Inflammatory macrophage (primary cell): ENCODE measurements around the gene BCAP31.
"Not testable (repeated sequence)": the region's sequence is repeated elsewhere in the genome, so short reads cannot be mapped to it uniquely, and the experiment has no call there.

Source experiments
- DNase-seq, 2 donors: peaks; one replicate each; pipeline ENCODE4 v3.0.0-alpha.2; 2020 to 2022

BCAP31 gene

GRCh38 chrX:153693216-153694086 lies 30.7 kb downstream of the BCAP31 start:
- DNase-seq = no peak

GRCh38 chrX:153692611-153693156 lies 31.5 kb downstream of the BCAP31 start:
- no peak for DNase-seq

- no peak for DNase-seq
Observed at GRCh38 chrX:153692003-153692402, 32.2 kb downstream of the BCAP31 start.

GRCh38 chrX:153691032-153691827 lies 33.0 kb downstream of the BCAP31 start:
- DNase-seq = not testable (repeated sequence)

GRCh38 chrX:153690466-153690865 lies 33.7 kb downstream of the BCAP31 start:
- no peak for DNase-seq

- no peak for DNase-seq
Observed at GRCh38 chrX:153689654-153690465, 34.3 kb downstream of the BCAP31 start.

GRCh38 chrX:153688911-153689590 lies 35.1 kb downstream of the BCAP31 start:
- no peak for DNase-seq

GRCh38 chrX:153688506-153688905 lies 35.7 kb downstream of the BCAP31 start:
- DNase-seq = no peak

GRCh38 chrX:153688071-153688470 lies 36.1 kb downstream of the BCAP31 start:
- DNase-seq = no peak

- peak; percentile 10 to 53 for DNase-seq
Observed at GRCh38 chrX:153687121-153688039, 36.8 kb downstream of the BCAP31 start, which contains the start of gene SLC6A8. Gene SLC6A8 (plus strand): TSS chrX:153687926. CDS start chrX:153688575, 649 bp downstream.

- DNase-seq = no peak
Observed at GRCh38 chrX:153686711-153687110, 37.5 kb downstream of the BCAP31 start.

- peak in 1 of 2 donors; percentile 45 for DNase-seq
Observed at GRCh38 chrX:153685751-153686696, 38.2 kb downstream of the BCAP31 start.

GRCh38 chrX:153685156-153685536 lies 39.0 kb downstream of the BCAP31 start:
- no peak for DNase-seq

GRCh38 chrX:153684467-153685155 lies 39.6 kb downstream of the BCAP31 start:
- no peak for DNase-seq

- not testable (repeated sequence) for DNase-seq
Observed at GRCh38 chrX:153683486-153683885, 40.7 kb downstream of the BCAP31 start.

- DNase-seq = peak; percentile 6 to 34
Observed at GRCh38 chrX:153681175-153681574, 43.0 kb downstream of the BCAP31 start.

GRCh38 chrX:153674219-153674851 lies 49.9 kb downstream of the BCAP31 start:
- DNase-seq = no peak
